GM12872 (cell line): ENCODE measurements around the gene MEMO1.

Experiments
- CTCF ChIP-seq: IDR thresholded peaks from 3 replicates; pipeline ENCODE4 v1.5.1; 2011; ENCODE audit warnings: low read depth, mild to moderate bottlenecking, low read length, moderate library complexity; ENCODE audit not compliant: insufficient read depth

MEMO1 gene

GRCh38 chr2:31874071-31874470, 136.7 kb downstream of the MEMO1 start:
- TF ChIP-seq CTCF, result no peak

- TF ChIP-seq CTCF, result no peak
Measured at GRCh38 chr2:31865215-31865614, 145.6 kb downstream of the MEMO1 start.

- TF ChIP-seq CTCF, result no peak
Measured at GRCh38 chr2:31863867-31864266, 146.9 kb downstream of the MEMO1 start.

GRCh38 chr2:31859959-31860358, 150.8 kb downstream of the MEMO1 start:
- no peak for TF ChIP-seq CTCF

- TF ChIP-seq CTCF, result no peak
Measured at GRCh38 chr2:31853521-31853920, 157.3 kb downstream of the MEMO1 start.

GRCh38 chr2:31835450-31835849, 175.4 kb downstream of the MEMO1 start:
- no peak for TF ChIP-seq CTCF

GRCh38 chr2:31832363-31832762, 178.4 kb downstream of the MEMO1 start:
- TF ChIP-seq CTCF, result no peak

- no peak for TF ChIP-seq CTCF
Measured at GRCh38 chr2:31831585-31831984, 179.2 kb downstream of the MEMO1 start.
